Myocyte (in vitro differentiated cells): ENCODE results near the gene OCEL1. TPM values are rescaled to one million over a fixed set of nuclear protein-coding genes. Genes with fewer than 3 reads are reported as not detected.
"Not testable (repeated sequence)": the region's sequence is repeated elsewhere in the genome, so short reads cannot be mapped to it uniquely, and the experiment has no call there.

Experiments
- DNase-seq: peaks from one replicate; pipeline ENCODE4 v3.0.0-alpha.2; 2012; ENCODE audit warnings: low read depth
- polyA plus RNA-seq: library from polyadenylated mRNA; unstranded; fragments of >200 nt; gene quantifications from one replicate; pipeline ENCODE4 v1.2.1, GENCODE V29; 2012; ENCODE audit warnings: missing spikeins
- total RNA-seq: library from RNA; depleted of rRNA; stranded (reverse); fragments of >200 nt; gene quantifications from 2 replicates; pipeline ENCODE4 v1.2.3, GENCODE V29; 2014

The OCEL1 gene
- 4.3 and 7.0 TPM in 2 replicates for total RNA-seq
- 23.2 TPM for polyA plus RNA-seq

- DNase-seq = peak; percentile 98
Observed at GRCh38 chr19:17226002-17226933, at the start of gene OCEL1. TSS of gene OCEL1 (plus strand) at chr19:17226226. CDS start at chr19:17226248, 22 bp downstream.

- DNase-seq = no peak
Observed at GRCh38 chr19:17178291-17178690, 47.7 kb upstream of the OCEL1 start.

- no peak for DNase-seq
Observed at GRCh38 chr19:17180997-17181702, 44.9 kb upstream of the OCEL1 start.

- no peak for DNase-seq
Observed at GRCh38 chr19:17183271-17183761, 42.7 kb upstream of the OCEL1 start.

- DNase-seq = no peak
Observed at GRCh38 chr19:17183858-17184321, 42.1 kb upstream of the OCEL1 start.

GRCh38 chr19:17184371-17184841 lies 41.6 kb upstream of the OCEL1 start:
- no peak for DNase-seq

GRCh38 chr19:17185590-17185989 lies 40.4 kb upstream of the OCEL1 start:
- no peak for DNase-seq

GRCh38 chr19:17191736-17192135 lies 34.3 kb upstream of the OCEL1 start:
- not testable (repeated sequence) for DNase-seq

GRCh38 chr19:17192751-17193150 lies 33.3 kb upstream of the OCEL1 start:
- no peak for DNase-seq

- DNase-seq = no peak
Observed at GRCh38 chr19:17194608-17195007, 31.4 kb upstream of the OCEL1 start.

- no peak for DNase-seq
Observed at GRCh38 chr19:17195106-17195505, 30.9 kb upstream of the OCEL1 start.

GRCh38 chr19:17196610-17197009 lies 29.4 kb upstream of the OCEL1 start:
- no peak for DNase-seq

- no peak for DNase-seq
Observed at GRCh38 chr19:17197666-17198065, 28.4 kb upstream of the OCEL1 start.

GRCh38 chr19:17200408-17201079 lies 25.5 kb upstream of the OCEL1 start:
- no peak for DNase-seq

GRCh38 chr19:17202249-17202648 lies 23.8 kb upstream of the OCEL1 start:
- DNase-seq = no peak

- no peak for DNase-seq
Observed at GRCh38 chr19:17202713-17203112, 23.3 kb upstream of the OCEL1 start.

- peak; percentile 32 for DNase-seq
Observed at GRCh38 chr19:17205237-17206140, 20.5 kb upstream of the OCEL1 start.

- no peak for DNase-seq
Observed at GRCh38 chr19:17206736-17207581, 19.1 kb upstream of the OCEL1 start.
